ENCODE data around the gene TAF13.

The TAF13 gene

DNA sequence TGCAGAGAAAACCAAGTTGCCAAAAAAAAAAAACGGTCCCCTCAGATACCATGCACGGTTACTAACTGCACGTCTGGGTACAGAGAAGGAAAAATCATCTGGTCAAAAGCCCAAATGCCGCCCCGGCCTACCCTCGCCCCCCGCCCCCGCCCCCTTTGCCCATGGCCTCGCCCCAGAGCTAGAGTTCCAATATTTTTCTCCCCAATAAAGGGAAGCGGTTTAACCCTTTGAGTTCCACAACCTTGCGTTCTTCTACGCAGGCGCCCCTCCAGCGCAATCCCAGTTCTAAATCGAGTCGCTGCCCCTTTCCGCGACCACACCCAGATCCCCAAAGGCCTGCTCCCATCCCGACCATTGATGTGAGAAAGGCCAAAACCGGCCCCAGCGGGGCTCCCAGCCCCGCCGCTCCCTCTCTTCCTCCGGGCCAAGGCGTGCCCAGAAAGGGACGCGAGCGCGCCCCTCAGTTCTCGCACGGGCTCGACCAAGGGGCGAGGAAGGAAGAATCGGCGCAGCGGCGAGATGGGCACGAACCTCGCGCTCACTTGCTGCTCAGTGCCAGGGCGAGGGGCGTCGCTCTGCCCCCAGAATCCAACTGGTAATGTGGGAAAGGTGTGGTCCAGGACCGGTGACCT is 34.7 kb downstream of the TAF13 start (continued):
- TF ChIP-seq, protein P1, sequence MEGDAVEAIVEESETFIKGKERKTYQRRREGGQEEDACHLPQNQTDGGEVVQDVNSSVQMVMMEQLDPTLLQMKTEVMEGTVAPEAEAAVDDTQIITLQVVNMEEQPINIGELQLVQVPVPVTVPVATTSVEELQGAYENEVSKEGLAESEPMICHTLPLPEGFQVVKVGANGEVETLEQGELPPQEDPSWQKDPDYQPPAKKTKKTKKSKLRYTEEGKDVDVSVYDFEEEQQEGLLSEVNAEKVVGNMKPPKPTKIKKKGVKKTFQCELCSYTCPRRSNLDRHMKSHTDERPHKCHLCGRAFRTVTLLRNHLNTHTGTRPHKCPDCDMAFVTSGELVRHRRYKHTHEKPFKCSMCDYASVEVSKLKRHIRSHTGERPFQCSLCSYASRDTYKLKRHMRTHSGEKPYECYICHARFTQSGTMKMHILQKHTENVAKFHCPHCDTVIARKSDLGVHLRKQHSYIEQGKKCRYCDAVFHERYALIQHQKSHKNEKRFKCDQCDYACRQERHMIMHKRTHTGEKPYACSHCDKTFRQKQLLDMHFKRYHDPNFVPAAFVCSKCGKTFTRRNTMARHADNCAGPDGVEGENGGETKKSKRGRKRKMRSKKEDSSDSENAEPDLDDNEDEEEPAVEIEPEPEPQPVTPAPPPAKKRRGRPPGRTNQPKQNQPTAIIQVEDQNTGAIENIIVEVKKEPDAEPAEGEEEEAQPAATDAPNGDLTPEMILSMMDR (tag by site-specific recombination; IDR thresholded peaks at IDR 0.05): peak; percentile 60
- TF ChIP-seq ZBTB21 (tag by site-specific recombination; IDR thresholded peaks at IDR 0.05) (no peak), KLF9 (tag by site-specific recombination; IDR thresholded peaks at IDR 0.05; ENCODE audit: low read depth) (peak; percentile 38; the same call in 1 of the 2 replicates), ZNF221 (tag by site-specific recombination; IDR thresholded peaks at IDR 0.05; ENCODE audit: borderline replicate concordance) (no peak), ZNF433 (tag by site-specific recombination; IDR thresholded peaks at IDR 0.05; ENCODE audit: low read depth) (no peak)

DNA sequence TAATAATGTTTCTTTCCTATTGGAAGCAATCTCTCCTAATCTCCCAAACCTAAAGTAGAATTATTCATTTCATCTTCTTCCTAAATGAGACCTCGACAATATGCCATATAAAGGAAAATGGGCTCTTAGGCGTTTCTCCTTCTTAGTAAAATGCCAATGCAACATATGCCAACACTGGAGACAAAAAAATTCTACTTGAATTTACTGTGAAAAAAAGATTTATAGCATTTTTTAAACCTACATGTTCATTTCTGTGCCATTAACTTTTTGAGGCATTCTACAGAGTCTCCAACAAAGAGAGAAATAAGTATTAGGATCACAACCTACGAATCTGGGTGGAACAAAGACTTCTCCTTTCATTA is 35.2 kb downstream of the TAF13 start:
- ChIA-PET POLR2A (interaction anchor here (0.9 to 2.6 kb wide), 2 partner anchors 50 to 60 kb away, joined by 4 to 43 read pairs; partner anchors contain the start of gene TMEM167B), CTCF (no interaction called here)
- Histone ChIP-seq H3K4me1 (ENCODE audit: control insufficient read depth, insufficient read depth, low read length) (no peaks in the 10 kb centered on the region), H3K9me3 (ENCODE audit: control insufficient read depth, insufficient read depth, low read depth, low read length) (no peaks in the 10 kb centered on the region), H3K36me3 (ENCODE audit: control insufficient read depth in 2 of 2, insufficient read depth in 1 of 2, low read length in 2 of 2) (no peaks in the 10 kb centered on the region; a peak in 1 of 3 replicates), H3K27ac (ENCODE audit: extremely low read depth, low read depth, low read length) (no peak overlapping the region), H3K4me3 (ENCODE audit: low read depth, low read length) (peak overlapping the region; percentile 85)
- TF ChIP-seq ZNF473 (tag by site-specific recombination; IDR thresholded peaks at IDR 0.05) (no peak), ZNF654 (tag by site-specific recombination; IDR thresholded peaks at IDR 0.05; ENCODE audit: low read depth) (no peak), ZFP37 (tag by site-specific recombination; IDR thresholded peaks at IDR 0.05) (no peak), ZNF623 (tag by site-specific recombination; IDR thresholded peaks at IDR 0.05) (no peak), ZNF768 (tag by site-specific recombination; IDR thresholded peaks at IDR 0.05) (no peak), ZNF510 (tag by site-specific recombination; IDR thresholded peaks at IDR 0.05; ENCODE audit: insufficient replicate concordance) (no peak), ZNF571 (tag by site-specific recombination; IDR thresholded peaks at IDR 0.05) (no peak), ZNF792 (tag by site-specific recombination; IDR thresholded peaks at IDR 0.05) (no peak), ZNF157 (tag by site-specific recombination; IDR thresholded peaks at IDR 0.05) (no peak), ZNF670 (tag by site-specific recombination; IDR thresholded peaks at IDR 0.05; ENCODE audit: low read depth) (no peak), ZNF114 (tag by site-specific recombination; IDR thresholded peaks at IDR 0.05) (no peak), ZNF324 (tag by site-specific recombination; IDR thresholded peaks at IDR 0.05) (no peak), ZFP41 (tag by site-specific recombination; IDR thresholded peaks at IDR 0.05; ENCODE audit: borderline replicate concordance) (no peak), ZNF211 (tag by site-specific recombination; IDR thresholded peaks at IDR 0.05; ENCODE audit: low read depth) (no peak), ZNF266 (tag by site-specific recombination; IDR thresholded peaks at IDR 0.05; ENCODE audit: low read depth) (no peak), ZNF791 (tag by site-specific recombination; IDR thresholded peaks at IDR 0.05) (no peak)
- TF ChIP-seq, protein P2, sequence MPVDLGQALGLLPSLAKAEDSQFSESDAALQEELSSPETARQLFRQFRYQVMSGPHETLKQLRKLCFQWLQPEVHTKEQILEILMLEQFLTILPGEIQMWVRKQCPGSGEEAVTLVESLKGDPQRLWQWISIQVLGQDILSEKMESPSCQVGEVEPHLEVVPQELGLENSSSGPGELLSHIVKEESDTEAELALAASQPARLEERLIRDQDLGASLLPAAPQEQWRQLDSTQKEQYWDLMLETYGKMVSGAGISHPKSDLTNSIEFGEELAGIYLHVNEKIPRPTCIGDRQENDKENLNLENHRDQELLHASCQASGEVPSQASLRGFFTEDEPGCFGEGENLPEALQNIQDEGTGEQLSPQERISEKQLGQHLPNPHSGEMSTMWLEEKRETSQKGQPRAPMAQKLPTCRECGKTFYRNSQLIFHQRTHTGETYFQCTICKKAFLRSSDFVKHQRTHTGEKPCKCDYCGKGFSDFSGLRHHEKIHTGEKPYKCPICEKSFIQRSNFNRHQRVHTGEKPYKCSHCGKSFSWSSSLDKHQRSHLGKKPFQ (tag by site-specific recombination; IDR thresholded peaks at IDR 0.05): no peak

DNA sequence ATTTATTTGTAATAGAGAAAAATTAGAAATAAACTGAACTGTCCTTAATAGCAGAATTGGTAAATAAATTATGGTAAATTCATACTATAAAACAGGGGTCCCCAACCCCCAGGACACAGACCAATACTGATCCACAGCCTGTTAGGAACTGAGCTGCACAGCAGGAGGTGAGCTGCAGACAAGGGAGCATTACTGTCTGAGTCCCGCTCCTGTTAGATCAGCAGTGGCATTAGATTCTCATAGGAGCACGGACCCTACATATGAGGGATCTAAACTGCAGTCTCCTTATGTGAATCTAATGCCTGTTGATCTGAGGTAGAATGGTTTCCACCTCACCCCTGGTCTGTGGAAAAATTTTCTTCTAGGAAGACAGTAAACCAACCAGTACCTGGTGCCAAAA is 41.4 kb downstream of the TAF13 start:
- no peak overlapping the region for H3K27ac ChIP-seq (ENCODE audit: extremely low read depth, low read depth, low read length)
- H3K4me3 ChIP-seq (ENCODE audit: low read depth, low read length): no peak overlapping the region
- no peaks in the 10 kb centered on the region for H3K9me3 ChIP-seq (ENCODE audit: control insufficient read depth, insufficient read depth, low read depth, low read length)
- ChIA-PET CTCF (no interaction called here), POLR2A (interaction anchor here (2.0 kb wide), 1 partner anchor 66 kb away, joined by 8 read pairs; no protein-coding TSS in a partner anchor)
- H3K4me1 ChIP-seq (ENCODE audit: control insufficient read depth, insufficient read depth, low read length): no peaks in the 10 kb centered on the region
- no peaks in the 10 kb centered on the region; a peak in 1 of 3 replicates for H3K36me3 ChIP-seq (ENCODE audit: control insufficient read depth in 2 of 2, insufficient read depth in 1 of 2, low read length in 2 of 2)
- TF ChIP-seq ZBTB48 (tag by site-specific recombination; IDR thresholded peaks at IDR 0.05): peak; percentile 61
- TF ChIP-seq, protein P3, sequence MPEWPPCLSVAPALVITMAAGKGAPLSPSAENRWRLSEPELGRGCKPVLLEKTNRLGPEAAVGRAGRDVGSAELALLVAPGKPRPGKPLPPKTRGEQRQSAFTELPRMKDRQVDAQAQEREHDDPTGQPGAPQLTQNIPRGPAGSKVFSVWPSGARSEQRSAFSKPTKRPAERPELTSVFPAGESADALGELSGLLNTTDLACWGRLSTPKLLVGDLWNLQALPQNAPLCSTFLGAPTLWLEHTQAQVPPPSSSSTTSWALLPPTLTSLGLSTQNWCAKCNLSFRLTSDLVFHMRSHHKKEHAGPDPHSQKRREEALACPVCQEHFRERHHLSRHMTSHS (tag by site-specific recombination; IDR thresholded peaks at IDR 0.05): no peak
- TF ChIP-seq ZFP41 (tag by site-specific recombination; IDR thresholded peaks at IDR 0.05; ENCODE audit: borderline replicate concordance): no peak
- TF ChIP-seq ZIC2 (tag by site-specific recombination; IDR thresholded peaks at IDR 0.05): 0 out of 2 replicates have a peak, but pooled peaks have one; percentile 14
- TF ChIP-seq SCRT2 (tag by site-specific recombination; IDR thresholded peaks at IDR 0.05): 0 out of 2 replicates have a peak, but pooled peaks have one; percentile 10
- TF ChIP-seq, protein P4, sequence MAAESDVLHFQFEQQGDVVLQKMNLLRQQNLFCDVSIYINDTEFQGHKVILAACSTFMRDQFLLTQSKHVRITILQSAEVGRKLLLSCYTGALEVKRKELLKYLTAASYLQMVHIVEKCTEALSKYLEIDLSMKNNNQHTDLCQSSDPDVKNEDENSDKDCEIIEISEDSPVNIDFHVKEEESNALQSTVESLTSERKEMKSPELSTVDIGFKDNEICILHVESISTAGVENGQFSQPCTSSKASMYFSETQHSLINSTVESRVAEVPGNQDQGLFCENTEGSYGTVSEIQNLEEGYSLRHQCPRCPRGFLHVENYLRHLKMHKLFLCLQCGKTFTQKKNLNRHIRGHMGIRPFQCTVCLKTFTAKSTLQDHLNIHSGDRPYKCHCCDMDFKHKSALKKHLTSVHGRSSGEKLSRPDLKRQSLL (tag by site-specific recombination; IDR thresholded peaks at IDR 0.05): no peak
